GM13976 (cell line): ENCODE data around the gene SFI1.
"Not testable (repeated sequence)": the region's sequence is repeated elsewhere in the genome, so short reads cannot be mapped to it uniquely, and the experiment has no call there.

Experiments used
- DNase-seq: peaks from one replicate; pipeline ENCODE4 v3.0.0; 2012; ENCODE audit warnings: low spot score
- in situ Hi-C: fragments of 300-500 bp; cut with MboI; formaldehyde crosslinking; loops from one replicate; pipeline ENCODE4 v1.12.0; 2022; ENCODE audit warnings: low sequenced_read_pairs, mixed read lengths, inconsistent platforms; ENCODE audit not compliant: unreplicated experiment
- TF ChIP-seq, protein P1 (sequence below): IDR thresholded peaks from 2 replicates; pipeline ENCODE4 v1.5.1; 2012; ENCODE audit warnings: borderline replicate concordance, mild to moderate bottlenecking; ENCODE audit not compliant: insufficient read depth; ENCODE audit errors: extremely low read depth, missing control alignments, control extremely low read depth

Gene SFI1

DNA sequence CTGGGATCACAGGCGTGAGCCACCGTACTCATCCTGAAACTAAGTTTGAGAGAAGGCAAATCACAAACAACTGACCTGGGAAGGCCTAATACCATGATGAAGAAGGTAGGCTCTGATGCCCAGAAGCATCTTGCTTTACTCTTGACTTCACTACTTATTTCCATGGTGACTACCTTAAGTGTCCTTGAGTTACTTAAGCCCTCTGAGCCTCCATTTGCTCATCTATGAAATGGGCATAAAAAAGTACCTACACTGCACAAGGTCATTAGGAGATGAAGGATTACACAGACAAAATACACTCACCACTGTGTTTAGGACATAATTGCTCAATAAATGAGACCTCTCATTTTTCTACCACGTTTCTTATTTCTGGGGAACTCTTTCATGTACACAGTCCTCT lies 34.6 kb upstream of the SFI1 start:
- in situ Hi-C loops = no loop called here
- TF ChIP-seq, protein P1, sequence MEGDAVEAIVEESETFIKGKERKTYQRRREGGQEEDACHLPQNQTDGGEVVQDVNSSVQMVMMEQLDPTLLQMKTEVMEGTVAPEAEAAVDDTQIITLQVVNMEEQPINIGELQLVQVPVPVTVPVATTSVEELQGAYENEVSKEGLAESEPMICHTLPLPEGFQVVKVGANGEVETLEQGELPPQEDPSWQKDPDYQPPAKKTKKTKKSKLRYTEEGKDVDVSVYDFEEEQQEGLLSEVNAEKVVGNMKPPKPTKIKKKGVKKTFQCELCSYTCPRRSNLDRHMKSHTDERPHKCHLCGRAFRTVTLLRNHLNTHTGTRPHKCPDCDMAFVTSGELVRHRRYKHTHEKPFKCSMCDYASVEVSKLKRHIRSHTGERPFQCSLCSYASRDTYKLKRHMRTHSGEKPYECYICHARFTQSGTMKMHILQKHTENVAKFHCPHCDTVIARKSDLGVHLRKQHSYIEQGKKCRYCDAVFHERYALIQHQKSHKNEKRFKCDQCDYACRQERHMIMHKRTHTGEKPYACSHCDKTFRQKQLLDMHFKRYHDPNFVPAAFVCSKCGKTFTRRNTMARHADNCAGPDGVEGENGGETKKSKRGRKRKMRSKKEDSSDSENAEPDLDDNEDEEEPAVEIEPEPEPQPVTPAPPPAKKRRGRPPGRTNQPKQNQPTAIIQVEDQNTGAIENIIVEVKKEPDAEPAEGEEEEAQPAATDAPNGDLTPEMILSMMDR = no peak
- DNase-seq = no peak

DNA sequence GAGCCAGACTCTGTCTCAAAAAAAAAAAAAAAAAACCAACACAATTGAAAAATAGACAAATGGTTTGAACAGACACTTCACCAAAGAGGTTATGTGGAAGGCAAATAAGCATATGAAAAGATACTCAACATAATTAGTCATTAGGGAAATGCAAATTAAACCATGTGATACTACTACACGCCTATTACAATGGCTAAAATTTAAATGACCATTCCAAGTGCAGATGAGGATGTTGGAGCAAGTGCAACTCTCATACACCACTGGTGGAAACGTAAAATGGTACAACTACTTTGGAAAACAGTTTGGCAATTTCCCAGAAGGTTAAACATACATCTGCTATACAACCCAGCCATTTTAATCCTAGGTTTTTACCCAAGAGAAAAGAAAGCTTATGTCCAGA lies 31.0 kb upstream of the SFI1 start:
- no peak for DNase-seq
- in situ Hi-C loops = no loop called here
- TF ChIP-seq, protein P1 = no peak

DNA sequence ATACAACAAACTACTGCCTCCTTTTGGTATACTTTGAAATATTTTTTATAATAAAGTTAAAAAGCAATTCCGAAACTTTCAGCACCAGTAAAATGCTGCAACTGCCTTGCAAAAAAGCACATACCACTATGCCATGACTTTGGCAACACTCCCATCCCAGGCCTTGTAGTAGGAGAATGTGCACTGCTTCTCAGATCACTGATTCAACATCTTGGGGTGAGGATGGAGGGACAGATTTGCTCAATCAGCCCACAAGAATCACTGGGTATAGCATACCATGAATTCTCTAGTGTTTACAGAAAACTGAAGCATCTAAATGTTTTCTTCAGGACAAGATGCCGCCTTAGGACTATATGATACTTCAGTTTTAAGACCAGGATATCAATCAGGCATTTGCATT lies 21.6 kb upstream of the SFI1 start:
- in situ Hi-C loops = no loop called here
- DNase-seq = no peak
- TF ChIP-seq, protein P1 = no peak

DNA sequence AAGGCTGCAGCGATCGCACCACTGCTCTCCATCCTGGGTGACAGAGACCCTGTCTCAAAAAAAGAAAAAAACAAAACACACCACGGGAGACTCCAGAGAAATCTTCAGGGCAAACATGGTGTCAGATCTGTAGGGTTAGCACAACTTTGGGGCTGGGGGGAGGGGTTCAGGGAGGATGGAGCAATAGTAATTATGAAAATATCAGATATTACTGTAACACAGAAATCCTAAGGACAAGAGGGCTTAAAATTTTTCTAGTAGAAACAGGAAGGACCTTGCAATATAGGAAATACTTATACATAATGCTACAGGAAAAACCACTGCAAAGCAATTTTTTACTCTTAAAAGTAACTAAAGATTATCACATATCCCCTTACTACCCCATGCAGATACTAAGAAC lies 20.5 kb upstream of the SFI1 start:
- TF ChIP-seq, protein P1 = no peak

DNA sequence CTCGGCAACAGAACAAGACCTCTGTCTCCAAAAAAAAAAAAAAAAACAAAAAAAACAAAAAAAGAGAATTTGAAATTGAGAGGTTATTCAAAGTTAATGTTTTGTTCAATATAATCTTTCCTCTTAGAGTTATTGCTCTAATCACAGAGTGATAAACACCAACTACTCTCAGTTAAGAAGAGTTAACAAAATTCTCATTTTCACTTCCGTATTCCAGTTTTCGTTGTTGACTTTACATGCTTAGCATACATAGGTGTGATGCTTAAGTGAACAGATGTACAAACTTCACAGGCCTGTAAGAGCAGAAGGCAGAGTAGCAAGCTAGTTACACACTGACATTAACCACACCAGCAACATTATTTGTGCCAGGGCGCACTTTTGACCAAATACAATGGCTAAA lies 19.0 kb upstream of the SFI1 start:
- TF ChIP-seq, protein P1 = no peak
- in situ Hi-C loops = no loop called here
- peak; percentile 67 for DNase-seq

More for the DNA sequence above, 20.5 kb upstream of the SFI1 start:
- DNase-seq = no peak
- in situ Hi-C loops = no loop called here

DNA sequence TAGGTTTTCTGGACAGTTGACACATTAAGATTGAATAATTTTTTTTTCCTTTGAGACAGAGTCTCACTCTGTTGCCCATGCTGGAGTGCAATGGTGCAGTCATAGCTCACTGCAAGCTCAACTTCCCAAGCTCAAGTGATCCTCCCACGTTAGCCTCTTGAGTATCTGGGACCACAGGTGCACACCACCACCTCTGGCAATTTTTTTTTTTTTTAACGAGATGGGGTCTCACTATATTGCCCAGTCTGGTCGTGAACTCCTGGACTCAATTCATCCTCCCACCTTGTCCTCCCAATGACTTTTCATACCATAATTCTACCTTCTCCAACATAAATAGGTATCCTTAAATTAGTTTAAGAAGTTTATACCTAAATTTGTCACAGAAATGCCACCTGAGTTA lies 15.2 kb upstream of the SFI1 start:
- TF ChIP-seq, protein P1 = no peak
- DNase-seq = no peak
- in situ Hi-C loops = no loop called here

DNA sequence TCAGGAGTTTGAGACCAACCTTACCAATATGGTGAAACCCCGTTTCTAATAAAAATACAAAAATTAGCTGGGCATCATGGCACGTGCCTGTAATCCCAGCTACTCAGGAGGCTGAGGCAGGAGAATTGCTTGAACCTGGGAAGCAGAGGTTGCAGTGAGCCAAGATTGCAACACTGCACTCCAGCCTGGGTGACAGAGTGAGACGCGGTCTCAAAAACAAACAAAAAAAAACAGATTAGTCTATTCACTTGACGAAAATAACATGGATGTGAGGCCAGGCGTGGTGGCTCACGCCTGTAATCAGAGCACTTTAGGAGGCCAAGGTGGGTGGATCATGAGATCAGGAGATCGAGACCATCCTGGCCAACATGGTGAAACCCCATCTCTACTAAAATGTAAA lies 13.9 kb upstream of the SFI1 start:
- in situ Hi-C loops, DNase-seq: not testable (repeated sequence)

DNA sequence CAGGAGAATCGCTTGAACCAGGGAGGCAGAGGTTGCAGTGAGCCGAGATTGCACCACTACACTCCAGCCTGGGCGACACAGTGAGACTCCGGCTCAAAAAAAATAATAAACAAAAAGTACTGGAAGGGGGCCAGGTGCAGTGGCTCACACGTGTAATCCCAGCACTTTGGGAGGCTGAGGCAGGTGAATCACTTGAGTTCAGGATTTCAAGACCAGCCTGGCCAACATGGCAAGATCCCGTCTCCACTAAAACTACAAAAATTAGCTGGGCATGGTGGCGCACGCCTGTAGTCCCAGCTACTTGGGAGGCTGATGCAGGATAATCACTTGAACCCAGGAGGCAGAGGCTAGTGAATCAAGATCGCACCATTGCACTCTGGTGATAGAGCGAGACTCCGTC lies 10.0 kb upstream of the SFI1 start:
- in situ Hi-C loops, DNase-seq: not testable (repeated sequence)
